ENCODE results near the gene ZCCHC2. TPM values are rescaled to one million over a fixed set of nuclear protein-coding genes. Genes with fewer than 3 reads are reported as not detected.

Gene ZCCHC2
- total and polyA plus RNA-seq, 10 donors: 4.7 to 55.7 (median 30.1) TPM

DNA sequence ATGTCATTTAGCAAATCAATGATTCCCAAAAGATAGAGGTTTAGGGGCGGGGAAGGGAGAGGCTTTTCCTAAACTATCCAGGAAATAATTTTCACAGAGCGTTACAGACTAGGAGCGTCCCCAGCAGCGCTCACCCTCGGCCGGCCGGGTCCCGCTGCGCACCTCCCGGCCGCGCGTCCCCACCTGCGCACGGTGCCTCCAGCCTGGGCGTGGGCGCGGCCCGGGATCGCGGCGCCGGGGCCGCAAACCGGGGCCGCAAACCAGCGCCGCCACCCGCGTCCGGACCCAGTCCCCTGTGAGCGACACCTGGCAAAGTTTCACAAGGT is 684 bp upstream of the ZCCHC2 start:
- H3K27me3 ChIP-seq (replicated peaks in 1 of 7): no peaks in the 10 kb centered on the region
- intact Hi-C loops (cut with DNase I; ENCODE audit: low total_unique reads): loop anchor here (5.0 to 10.0 kb wide), 3 partner anchors 95 to 337 kb away; partner anchors contain the start of genes PHLPP1, PIGN and RELCH
- no peaks in the 10 kb centered on the region for H3K9me3 ChIP-seq
- DNase-seq: no peak
- H3K4me1 ChIP-seq: peaks cover 13 to 45% (median 30%) of the 10 kb centered on the region in 6 donors
- H3K27ac ChIP-seq: peak overlapping the region; percentile 95 to 99 (median 97)
- no peaks in the 10 kb centered on the region for H3K36me3 ChIP-seq
- WGBS, 5 donors: 0 to 1% (median 0%) methylated on average over 10 to 32 of the region's 32 CpGs
- H3K4me3 ChIP-seq: peak overlapping the region; percentile 55 to 94 (median 78)
- TF ChIP-seq POLR2A (IDR thresholded peaks at IDR 0.05): peak in 1 of 3 donors; percentile 4
- TF ChIP-seq, protein P1, sequence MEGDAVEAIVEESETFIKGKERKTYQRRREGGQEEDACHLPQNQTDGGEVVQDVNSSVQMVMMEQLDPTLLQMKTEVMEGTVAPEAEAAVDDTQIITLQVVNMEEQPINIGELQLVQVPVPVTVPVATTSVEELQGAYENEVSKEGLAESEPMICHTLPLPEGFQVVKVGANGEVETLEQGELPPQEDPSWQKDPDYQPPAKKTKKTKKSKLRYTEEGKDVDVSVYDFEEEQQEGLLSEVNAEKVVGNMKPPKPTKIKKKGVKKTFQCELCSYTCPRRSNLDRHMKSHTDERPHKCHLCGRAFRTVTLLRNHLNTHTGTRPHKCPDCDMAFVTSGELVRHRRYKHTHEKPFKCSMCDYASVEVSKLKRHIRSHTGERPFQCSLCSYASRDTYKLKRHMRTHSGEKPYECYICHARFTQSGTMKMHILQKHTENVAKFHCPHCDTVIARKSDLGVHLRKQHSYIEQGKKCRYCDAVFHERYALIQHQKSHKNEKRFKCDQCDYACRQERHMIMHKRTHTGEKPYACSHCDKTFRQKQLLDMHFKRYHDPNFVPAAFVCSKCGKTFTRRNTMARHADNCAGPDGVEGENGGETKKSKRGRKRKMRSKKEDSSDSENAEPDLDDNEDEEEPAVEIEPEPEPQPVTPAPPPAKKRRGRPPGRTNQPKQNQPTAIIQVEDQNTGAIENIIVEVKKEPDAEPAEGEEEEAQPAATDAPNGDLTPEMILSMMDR (IDR thresholded peaks at IDR 0.05 in 8 of 11, conservative IDR thresholded peaks at IDR 0.05 in 3 of 11): no peak

DNA sequence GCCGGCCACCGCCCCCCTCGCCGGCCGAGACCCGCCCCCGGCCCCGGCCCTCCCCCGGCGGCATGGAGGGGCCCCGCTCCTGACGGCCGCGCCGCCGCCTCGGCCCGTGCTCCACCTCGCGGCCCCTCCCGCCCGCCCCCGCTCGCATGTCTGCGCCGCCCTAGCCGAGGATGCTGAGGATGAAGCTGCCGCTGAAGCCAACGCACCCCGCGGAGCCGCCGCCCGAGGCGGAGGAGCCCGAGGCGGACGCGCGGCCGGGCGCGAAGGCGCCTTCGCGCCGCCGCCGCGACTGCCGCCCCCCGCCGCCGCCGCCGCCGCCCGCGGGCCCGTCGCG is 397 bp downstream of the ZCCHC2 start:
- 1 to 2% (median 1%) methylated on average over 37 to 62 of the region's 62 CpGs; no CpG with 5 or more reads in 2 of the 5 donors for WGBS, 5 donors
- peaks cover 18 to 56% (median 39%) of the 10 kb centered on the region in 6 donors for H3K4me1 ChIP-seq
- H3K4me3 ChIP-seq: peak overlapping the region; percentile 55 to 94 (median 78)
- H3K27ac ChIP-seq: peak overlapping the region; percentile 95 to 99 (median 97)
- no peaks in the 10 kb centered on the region for H3K27me3 ChIP-seq (replicated peaks in 1 of 7)
- no peaks in the 10 kb centered on the region for H3K9me3 ChIP-seq
- intact Hi-C loops (cut with DNase I; ENCODE audit: low total_unique reads): loop anchor here (5.0 to 10.0 kb wide), 3 partner anchors 96 to 338 kb away; partner anchors contain the start of genes PHLPP1, PIGN and RELCH
- H3K36me3 ChIP-seq: no peaks in the 10 kb centered on the region
- no peak for TF ChIP-seq POLR2A (IDR thresholded peaks at IDR 0.05)
- TF ChIP-seq, protein P1 (IDR thresholded peaks at IDR 0.05 in 8 of 11, conservative IDR thresholded peaks at IDR 0.05 in 3 of 11): no peak
- TF ChIP-seq POLR2AphosphoS5 (IDR thresholded peaks at IDR 0.05): no peak
- no peak for DNase-seq

DNA sequence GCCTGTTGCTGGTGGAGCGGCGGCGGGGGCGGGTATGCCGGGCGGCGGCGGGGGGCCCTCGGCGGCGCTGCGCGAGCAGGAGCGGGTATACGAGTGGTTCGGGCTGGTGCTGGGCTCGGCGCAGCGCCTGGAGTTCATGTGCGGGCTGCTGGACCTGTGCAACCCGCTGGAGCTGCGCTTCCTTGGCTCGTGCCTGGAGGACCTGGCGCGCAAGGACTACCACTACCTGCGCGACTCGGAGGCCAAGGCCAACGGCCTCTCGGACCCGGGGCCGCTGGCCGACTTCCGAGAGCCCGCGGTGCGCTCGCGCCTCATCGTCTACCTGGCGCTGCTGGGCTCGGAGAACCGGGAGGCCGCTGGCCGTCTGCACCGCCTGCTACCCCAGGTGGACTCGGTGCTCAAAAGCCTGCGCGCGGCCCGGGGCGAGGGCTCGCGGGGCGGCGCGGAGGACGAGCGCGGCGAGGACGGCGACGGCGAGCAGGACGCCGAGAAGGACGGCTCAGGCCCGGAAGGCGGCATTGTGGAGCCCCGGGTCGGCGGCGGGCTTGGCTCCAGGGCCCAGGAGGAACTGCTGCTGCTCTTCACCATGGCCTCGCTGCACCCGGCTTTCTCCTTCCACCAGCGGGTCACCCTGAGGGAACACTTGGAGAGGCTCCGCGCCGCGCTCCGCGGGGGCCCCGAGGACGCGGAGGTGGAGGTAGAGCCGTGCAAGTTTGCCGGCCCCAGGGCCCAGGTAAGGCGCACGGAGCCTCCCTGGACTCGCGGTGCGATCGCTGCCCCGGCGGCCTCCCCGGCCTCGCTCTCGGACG is 1.0 kb downstream of the ZCCHC2 start:
- Histone ChIP-seq H3K27ac (peak overlapping the region; percentile 95 to 99 (median 98)), H3K4me1 (peaks cover 18 to 62% (median 44%) of the 10 kb centered on the region in 6 donors), H3K36me3 (no peaks in the 10 kb centered on the region), H3K27me3 (replicated peaks in 1 of 7) (no peaks in the 10 kb centered on the region), H3K4me3 (peak overlapping the region; percentile 63 to 94 (median 84)), H3K9me3 (no peaks in the 10 kb centered on the region)
- WGBS, 5 donors: 0 to 1% (median 0%) methylated on average over 28 to 100 of the region's 100 CpGs
- no peak for TF ChIP-seq POLR2A (IDR thresholded peaks at IDR 0.05)
- peak in 2 of 3 donors; percentile 32 to 39 for TF ChIP-seq POLR2AphosphoS5 (IDR thresholded peaks at IDR 0.05)
- DNase-seq: peak; percentile 93
- intact Hi-C loops (cut with DNase I; ENCODE audit: low total_unique reads): loop anchor here (5.0 to 10.0 kb wide), 3 partner anchors 97 to 339 kb away; partner anchors contain the start of genes PHLPP1, PIGN and RELCH

DNA sequence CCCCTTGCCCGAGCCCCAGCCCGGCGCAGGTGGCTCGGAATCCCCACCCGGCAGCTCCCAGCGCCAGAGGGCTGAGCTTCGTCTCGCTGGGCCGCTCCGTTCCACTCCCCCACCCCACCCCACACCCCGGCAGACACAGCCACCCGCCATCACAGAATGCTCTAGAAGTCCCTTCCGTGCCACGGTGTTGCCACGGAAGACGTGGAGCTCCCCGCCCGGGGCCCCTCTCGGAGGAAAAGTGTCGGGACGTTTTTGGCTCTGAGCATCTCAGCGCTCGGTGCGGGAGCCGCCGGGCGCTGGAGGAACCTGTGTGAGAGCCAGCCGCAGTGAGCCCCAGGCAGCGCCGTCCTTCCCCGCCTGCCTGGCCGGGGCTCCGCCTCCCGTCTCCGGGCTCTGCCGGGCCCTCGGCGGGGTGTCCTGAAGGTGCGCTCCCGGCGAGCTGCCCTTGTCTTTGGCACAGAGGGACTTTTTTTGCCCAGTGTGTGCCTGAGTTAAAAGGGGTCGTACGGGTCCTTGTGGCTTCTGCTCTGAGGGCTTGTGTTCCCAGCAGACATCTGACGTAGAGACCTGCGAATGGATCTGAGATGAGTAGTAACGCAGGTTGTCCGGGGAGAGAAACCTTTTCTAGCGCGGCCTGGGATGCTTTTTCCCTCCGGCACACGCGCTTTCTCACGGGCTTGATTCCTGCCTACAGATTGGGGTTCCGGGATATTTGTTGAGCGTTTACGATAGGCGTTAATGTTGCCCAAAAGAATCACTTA is 1.8 kb downstream of the ZCCHC2 start:
- Histone ChIP-seq H3K4me1 (peaks cover 23 to 70% (median 51%) of the 10 kb centered on the region in 6 donors), H3K9me3 (no peaks in the 10 kb centered on the region), H3K27me3 (replicated peaks in 1 of 7) (no peaks in the 10 kb centered on the region), H3K4me3 (peak overlapping the region; percentile 63 to 94 (median 84)), H3K36me3 (no peaks in the 10 kb centered on the region), H3K27ac (peak overlapping the region; percentile 95 to 99 (median 98))
- no peak for TF ChIP-seq POLR2A (IDR thresholded peaks at IDR 0.05)
- peak; percentile 63 to 85 (median 82) for TF ChIP-seq POLR2AphosphoS5 (IDR thresholded peaks at IDR 0.05)
- DNase-seq: peak; percentile 95
- intact Hi-C loops (cut with DNase I; ENCODE audit: low total_unique reads): loop anchor here (5.0 to 10.0 kb wide), 3 partner anchors 97 to 340 kb away; partner anchors contain the start of genes PHLPP1, PIGN and RELCH
- WGBS, 5 donors: 1 to 4% (median 2%) methylated on average over 26 to 57 of the region's 57 CpGs
